Germinal center (tissue), 1 donor: ENCODE data around the gene MLN.

Source experiments
- DNase-seq: peaks from one replicate; pipeline ENCODE4 v3.0.0; 2012; ENCODE audit warnings: mixed read lengths, low spot score

The MLN gene

GRCh38 chr6:33803571-33804053, at the start of gene MLN:
Gene MLN (minus strand): TSS chr6:33804003. CDS start chr6:33801163, 2,840 bp downstream.
- DNase-seq, result no peak

GRCh38 chr6:33853026-33853425, 49.2 kb upstream of the MLN start:
- DNase-seq, result no peak

GRCh38 chr6:33851959-33852358, 48.2 kb upstream of the MLN start:
- no peak for DNase-seq

GRCh38 chr6:33850869-33851541, 47.2 kb upstream of the MLN start:
- no peak for DNase-seq

- no peak for DNase-seq
Observed at GRCh38 chr6:33850296-33850695, 46.5 kb upstream of the MLN start.

- DNase-seq, result no peak
Observed at GRCh38 chr6:33849500-33850075, 45.8 kb upstream of the MLN start.

GRCh38 chr6:33848484-33848883, 44.7 kb upstream of the MLN start:
- no peak for DNase-seq

GRCh38 chr6:33847867-33848266, 44.1 kb upstream of the MLN start:
- DNase-seq, result no peak

- DNase-seq, result no peak
Observed at GRCh38 chr6:33847078-33847477, 43.3 kb upstream of the MLN start.

- DNase-seq, result no peak
Observed at GRCh38 chr6:33846226-33846625, 42.4 kb upstream of the MLN start.

GRCh38 chr6:33845031-33845745, 41.4 kb upstream of the MLN start:
- no peak for DNase-seq

- no peak for DNase-seq
Observed at GRCh38 chr6:33843131-33844121, 39.6 kb upstream of the MLN start.

- no peak for DNase-seq
Observed at GRCh38 chr6:33841868-33842267, 38.1 kb upstream of the MLN start.

GRCh38 chr6:33841070-33841469, 37.3 kb upstream of the MLN start:
- no peak for DNase-seq

GRCh38 chr6:33840048-33840926, 36.5 kb upstream of the MLN start:
- DNase-seq, result no peak

GRCh38 chr6:33839399-33840047, 35.7 kb upstream of the MLN start:
- no peak for DNase-seq

- DNase-seq, result no peak
Observed at GRCh38 chr6:33838983-33839382, 35.2 kb upstream of the MLN start.

- no peak for DNase-seq
Observed at GRCh38 chr6:33837971-33838665, 34.3 kb upstream of the MLN start.

GRCh38 chr6:33836806-33837469, 33.1 kb upstream of the MLN start:
- no peak for DNase-seq
